Fibroblast of skin of scalp (primary cell): ENCODE measurements around the gene NEMP2.
A peak's percentile ranks its signal among the peaks of the same experiment; 100 is the strongest.
"Not testable (repeated sequence)": the region's sequence is repeated elsewhere in the genome, so short reads cannot be mapped to it uniquely, and the experiment has no call there.

ENCODE experiments used
- DNase-seq: peaks from one replicate; pipeline ENCODE4 v3.0.0-alpha.2; 2013

Gene NEMP2

GRCh38 chr2:190524928-190525327, 9.6 kb downstream of the NEMP2 start:
- no peak for DNase-seq

DNA sequence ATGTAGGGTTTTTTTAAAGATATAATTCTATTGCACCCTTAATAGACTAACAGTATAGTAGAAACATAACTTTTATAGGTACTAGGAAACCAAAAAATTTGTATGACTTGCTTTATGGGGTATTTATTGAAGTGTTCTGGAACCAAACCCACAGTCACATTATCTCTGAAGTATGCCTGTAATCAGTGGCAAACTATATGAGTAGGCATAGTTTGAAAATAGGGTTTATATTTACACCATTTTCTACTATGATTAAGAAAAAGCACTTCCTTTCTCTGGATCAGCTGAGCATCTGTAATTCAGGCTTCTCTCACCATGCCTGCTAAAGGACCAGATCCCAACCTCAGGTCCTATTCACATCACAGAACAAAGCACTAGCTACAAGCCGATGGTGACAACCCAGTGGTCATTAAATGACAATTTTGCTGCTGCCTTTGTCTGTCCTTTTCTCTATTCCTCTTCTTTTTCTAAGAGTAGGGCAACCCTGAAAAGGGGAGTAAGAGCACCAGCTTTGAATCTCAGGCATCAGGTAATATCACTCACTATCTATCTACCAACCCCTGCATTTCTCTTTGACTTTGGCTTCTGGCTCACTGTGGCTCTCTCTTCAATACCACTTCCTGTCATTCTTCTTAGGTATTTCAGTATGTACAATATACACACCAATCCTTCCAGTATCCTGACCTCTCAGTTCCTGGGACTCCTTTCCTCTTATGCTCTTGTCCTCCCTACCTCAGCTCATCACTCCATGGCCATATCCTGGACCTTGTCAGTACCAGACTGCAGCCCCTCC, 14.4 kb downstream of the NEMP2 start:
- DNase-seq = no peak

DNA sequence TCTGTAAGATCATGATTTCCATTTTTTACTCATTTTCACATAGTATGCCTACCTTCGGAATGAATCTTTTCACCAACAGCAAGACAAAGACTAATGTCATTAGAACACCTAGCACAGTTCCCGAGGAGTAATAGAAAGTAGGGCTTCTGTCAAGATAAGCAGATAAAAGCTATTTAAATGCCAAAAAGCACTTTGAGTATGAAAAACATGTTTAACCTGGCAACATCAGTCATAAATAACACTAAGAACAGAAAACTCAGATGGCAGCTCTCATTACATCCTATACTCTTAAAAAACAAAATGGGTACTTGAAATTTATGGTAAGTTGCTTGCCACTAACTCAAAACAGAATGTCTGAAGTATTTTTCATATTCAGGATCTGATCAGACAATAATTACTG, 17.1 kb downstream of the NEMP2 start:
- DNase-seq = no peak

GRCh38 chr2:190515687-190516086, 18.8 kb downstream of the NEMP2 start:
- no peak for DNase-seq

DNA sequence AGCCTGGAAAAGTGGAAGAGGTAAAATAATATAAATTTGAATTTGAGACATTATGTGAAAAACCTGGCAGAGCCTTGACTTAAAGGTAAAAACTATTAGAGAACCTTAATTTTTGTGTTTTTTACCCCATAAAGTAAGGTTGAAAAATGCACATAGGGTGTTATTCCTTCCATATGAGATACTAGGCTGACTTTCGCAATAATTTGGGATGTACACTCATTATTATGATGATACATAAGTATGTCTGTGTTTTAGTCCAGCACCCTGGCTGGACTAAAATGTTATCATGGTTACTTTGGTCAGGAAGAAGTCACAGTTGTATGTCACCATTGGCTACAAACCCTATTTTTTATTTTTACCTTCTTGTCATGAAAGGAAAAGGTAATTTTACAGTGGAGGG, 19.8 kb downstream of the NEMP2 start:
- peak; percentile 10 for DNase-seq

DNA sequence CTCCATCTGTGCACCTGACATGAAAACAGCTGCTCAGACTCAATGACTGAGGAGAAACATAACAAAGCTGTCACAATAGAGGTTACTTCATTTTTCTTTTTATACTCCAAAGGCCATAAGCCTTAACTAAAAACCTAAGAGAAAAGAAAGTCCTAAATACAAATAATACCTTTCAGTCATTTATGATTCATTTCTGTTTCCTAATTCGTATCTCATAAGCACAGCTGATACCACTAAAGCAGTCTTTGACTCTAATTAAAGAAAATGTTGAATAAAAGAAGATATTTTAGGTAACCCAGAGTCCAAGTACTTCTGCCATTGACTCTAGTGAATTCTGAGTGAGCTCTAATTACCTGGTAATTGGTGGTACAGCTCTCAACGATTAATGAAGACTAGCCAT, 20.6 kb downstream of the NEMP2 start:
- no peak for DNase-seq

DNA sequence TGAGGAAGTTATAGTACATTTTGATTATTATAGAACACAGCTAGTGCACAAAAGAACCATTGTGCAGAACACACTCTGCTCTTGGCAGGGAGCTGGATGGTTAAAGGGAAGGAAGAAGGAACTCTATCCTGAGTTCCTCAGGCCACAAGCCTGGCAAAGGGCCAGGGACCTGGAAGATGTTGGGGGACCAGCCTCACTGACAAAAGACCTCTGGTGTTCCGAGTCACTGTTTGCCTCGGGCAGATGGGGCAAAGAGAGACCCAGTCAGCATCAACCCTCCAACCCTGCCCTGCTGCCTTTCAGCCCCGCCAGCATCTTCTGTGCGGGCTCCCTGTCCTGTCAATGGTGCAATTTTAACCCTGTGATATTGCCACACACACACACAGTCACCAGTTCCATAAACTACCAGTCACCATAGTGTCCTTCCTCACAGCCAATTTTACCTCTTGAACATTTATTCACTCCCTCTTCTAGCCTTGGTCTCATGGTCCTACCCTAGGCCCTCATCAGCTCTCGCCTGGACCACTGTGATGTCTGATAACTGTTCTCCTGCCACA, 21.9 kb downstream of the NEMP2 start:
- DNase-seq = no peak

GRCh38 chr2:190511104-190511503, 23.4 kb downstream of the NEMP2 start:
- DNase-seq = peak; percentile 44

- not testable (repeated sequence) for DNase-seq
Measured at GRCh38 chr2:190509895-190510294, 24.6 kb downstream of the NEMP2 start.

DNA sequence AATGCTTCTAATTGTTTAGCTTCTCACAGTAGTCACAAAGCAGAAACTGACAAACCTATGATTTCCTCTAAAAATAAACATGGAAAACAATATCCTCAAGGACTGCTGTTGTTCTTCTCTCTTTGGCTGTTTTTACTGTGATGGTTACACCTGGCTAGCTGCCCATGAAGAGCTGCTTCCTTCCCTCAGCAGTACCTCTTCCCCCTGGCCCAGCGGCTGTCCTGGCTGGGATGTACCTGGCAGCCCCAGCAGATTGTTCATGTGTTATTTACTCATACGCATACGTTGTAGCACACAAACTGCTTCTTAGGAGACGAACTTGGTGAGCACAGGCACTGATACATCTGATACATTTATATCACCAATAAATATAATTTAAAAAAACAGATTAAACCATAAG, 27.4 kb downstream of the NEMP2 start:
- DNase-seq = no peak

DNA sequence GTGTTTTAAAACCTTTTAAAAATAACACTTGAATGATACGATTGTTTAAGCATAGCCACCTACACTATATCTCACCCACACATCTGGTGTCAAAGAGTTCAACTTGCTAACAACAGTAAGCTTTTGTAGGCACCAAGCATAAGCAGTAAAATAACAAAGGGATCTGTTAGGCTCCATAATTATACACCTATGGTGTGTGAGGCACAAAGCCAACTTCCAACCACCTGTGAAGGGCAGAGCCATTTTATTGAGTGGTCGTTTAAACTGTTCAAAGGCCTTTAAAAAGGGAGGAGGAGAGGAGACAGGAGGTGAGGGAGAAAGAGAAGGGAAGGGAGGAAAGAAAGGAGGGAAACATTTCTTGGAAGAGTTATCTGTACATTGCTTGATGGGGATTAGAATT, 27.9 kb downstream of the NEMP2 start:
- no peak for DNase-seq

DNA sequence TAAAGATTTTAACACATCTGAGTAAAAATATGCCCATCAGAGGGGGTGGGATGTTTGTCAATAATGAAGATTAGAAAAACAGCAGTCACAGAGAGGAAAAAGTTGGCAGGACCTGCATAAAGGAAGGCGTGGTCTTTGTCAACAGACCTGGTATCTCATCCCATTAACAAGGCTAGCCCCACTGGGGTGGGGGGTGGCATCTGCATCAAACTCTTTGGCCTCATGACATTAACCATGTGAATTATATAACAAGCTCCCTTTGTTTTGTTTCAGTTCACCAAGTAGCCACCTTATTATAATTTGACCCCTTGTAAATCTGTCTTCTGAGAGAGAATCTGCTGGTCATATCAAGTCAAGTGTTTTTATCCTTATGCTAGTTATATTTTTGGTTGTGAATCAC, 28.8 kb downstream of the NEMP2 start:
- DNase-seq = no peak

DNA sequence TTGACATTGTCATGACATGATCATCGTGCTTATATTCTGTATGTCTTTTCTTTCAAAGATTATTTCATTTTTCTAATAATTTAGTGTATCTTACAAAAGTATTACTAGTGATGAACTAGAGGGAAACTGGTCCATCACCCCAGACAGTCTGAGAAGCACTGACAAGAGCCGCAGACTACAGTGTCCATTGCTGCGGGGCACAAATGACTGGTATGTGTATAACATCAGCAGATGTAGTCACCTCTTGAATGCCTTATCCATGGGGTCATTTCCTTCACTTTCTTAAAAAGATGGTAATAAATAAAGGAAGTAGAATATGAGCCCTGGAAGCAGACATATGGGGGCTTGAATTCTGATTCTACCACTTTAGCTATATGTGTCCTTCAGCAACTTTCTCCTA, 29.6 kb downstream of the NEMP2 start:
- no peak for DNase-seq

DNA sequence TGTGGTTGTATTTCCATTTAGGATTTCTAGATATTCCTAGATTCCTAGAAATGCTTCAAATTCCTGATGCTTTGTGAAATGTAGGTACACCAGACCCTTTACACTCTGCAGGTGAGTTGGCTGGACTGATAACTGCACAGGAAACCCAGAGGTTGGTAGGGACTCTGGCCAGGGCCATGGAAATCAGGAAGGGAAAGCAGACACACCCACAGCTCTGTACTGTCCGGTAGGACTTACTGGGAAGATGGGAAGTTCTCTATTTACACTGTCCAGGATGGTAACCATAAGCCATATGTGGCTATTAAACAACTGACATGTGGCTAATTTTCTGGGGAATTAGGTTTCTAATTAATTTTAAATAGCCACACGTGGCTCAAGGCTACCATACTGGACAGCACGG, 31.4 kb downstream of the NEMP2 start:
- no peak for DNase-seq

GRCh38 chr2:190501702-190502407, 32.7 kb downstream of the NEMP2 start:
- no peak for DNase-seq

- no peak for DNase-seq
Measured at GRCh38 chr2:190501231-190501630, 33.3 kb downstream of the NEMP2 start.

- no peak for DNase-seq
Measured at GRCh38 chr2:190500054-190500502, 34.4 kb downstream of the NEMP2 start.

DNA sequence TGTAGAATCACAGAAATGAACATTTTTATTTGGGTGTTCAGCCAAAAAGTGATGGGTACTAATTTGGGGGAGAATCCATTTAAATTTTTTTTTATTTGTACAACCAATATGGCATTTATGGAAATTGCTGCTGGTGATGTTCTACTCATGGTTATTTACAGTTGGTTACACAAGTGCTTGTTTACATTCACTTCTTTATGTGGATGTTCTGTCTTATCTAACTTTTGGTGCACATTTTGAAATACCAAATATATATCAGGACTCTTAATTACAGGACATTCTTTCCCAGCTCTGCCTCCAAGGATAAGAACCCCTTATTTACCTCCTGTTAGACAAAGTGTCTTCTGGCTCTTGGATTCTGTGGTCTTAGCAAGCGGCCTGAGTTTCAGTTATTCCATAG, 35.2 kb downstream of the NEMP2 start:
- no peak for DNase-seq

GRCh38 chr2:190497428-190497827, 37.1 kb downstream of the NEMP2 start:
- peak; percentile 30 for DNase-seq

DNA sequence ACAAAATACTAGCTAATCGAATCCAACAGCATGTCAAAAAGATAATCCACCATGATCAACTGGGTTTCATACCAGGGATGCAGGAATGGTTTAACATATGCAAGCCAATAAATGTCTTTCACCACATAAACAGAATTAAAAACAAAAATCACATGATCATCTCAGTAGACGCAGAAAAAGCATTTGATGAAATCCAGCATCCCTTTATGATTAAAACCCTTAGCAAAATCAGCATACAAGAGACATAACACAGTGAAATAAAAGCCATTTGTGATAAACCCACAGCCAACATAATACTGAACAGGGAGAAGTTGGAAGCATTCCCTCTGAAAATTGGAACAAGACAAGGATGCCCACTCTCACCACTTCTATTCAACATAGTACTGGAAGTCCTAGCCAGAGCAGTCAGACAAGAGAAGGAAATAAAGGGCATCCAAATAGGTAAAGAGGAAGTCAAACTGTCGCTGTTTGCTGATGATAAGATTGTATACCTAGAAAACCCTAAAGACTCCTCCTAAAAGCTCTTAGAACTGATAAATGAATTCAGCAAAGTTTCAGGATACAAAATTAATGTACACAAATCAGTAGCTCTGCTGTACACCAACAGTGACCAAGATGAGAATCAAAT, 39.8 kb downstream of the NEMP2 start:
- not testable (repeated sequence) for DNase-seq

GRCh38 chr2:190493095-190493494, 41.4 kb downstream of the NEMP2 start:
- DNase-seq = no peak

GRCh38 chr2:190490502-190490901, 44.0 kb downstream of the NEMP2 start:
- no peak for DNase-seq

DNA sequence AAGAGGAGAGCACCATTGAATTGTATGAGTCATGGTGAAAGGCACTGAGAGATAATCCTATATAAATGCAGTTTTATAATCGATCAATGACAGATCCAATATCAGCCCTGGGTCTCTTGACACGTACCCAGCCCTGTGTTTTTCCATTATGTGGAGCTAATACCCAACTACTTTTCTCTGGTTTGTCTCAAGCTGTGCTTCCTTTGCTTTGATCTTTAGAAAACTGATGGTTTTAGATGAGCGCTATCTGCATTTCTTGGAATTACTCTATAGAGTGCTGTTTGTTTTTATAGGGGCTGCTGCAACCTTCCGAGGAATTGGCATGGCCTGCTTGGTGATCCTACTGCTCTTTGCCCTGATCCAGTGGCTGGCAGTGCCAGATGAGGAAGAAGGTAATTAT, 45.0 kb downstream of the NEMP2 start:
- no peak for DNase-seq
